Non-pigmented ciliary epithelial cell (primary cell): Measurements from ENCODE around the gene CFAP68.
"Not testable (repeated sequence)": the region's sequence is repeated elsewhere in the genome, so short reads cannot be mapped to it uniquely, and the experiment has no call there.

Experiments used
- DNase-seq: peaks from one replicate; pipeline ENCODE4 v3.0.0-alpha.2; 2010; ENCODE audit warnings: low read depth

The CFAP68 gene

GRCh38 chr11:111918390-111919256, 39.3 kb downstream of the CFAP68 start, which contains the start of gene C11orf52:
C11orf52 (plus strand) TSS chr11:111918913; CDS start chr11:111918973, 60 bp downstream.
- DNase-seq: no peak

GRCh38 chr11:111920908-111921307, 41.6 kb downstream of the CFAP68 start:
- DNase-seq: no peak

GRCh38 chr11:111921541-111922230, 42.3 kb downstream of the CFAP68 start:
- no peak for DNase-seq

GRCh38 chr11:111922803-111923202, 43.5 kb downstream of the CFAP68 start:
- no peak for DNase-seq

- DNase-seq: no peak
Measured at GRCh38 chr11:111923351-111923788, 44.0 kb downstream of the CFAP68 start.

GRCh38 chr11:111923951-111924350, 44.6 kb downstream of the CFAP68 start:
- DNase-seq: no peak

GRCh38 chr11:111925953-111926352, 46.6 kb downstream of the CFAP68 start:
- no peak for DNase-seq

- peak; percentile 90 for DNase-seq
Measured at GRCh38 chr11:111926505-111927391, 47.4 kb downstream of the CFAP68 start.

GRCh38 chr11:111930472-111930871, 51.1 kb downstream of the CFAP68 start:
- no peak for DNase-seq

- no peak for DNase-seq
Measured at GRCh38 chr11:111932611-111932950, 53.2 kb downstream of the CFAP68 start.

- not testable (repeated sequence) for DNase-seq
Measured at GRCh38 chr11:111933176-111933575, 53.8 kb downstream of the CFAP68 start.

GRCh38 chr11:111933872-111934271, 54.5 kb downstream of the CFAP68 start:
- no peak for DNase-seq

- DNase-seq: no peak
Measured at GRCh38 chr11:111934306-111934705, 55.0 kb downstream of the CFAP68 start.
